Vagina (tissue), 2 donors: ENCODE results near the gene CYTH2.

Experiments used
- POLR2A ChIP-seq, 2 donors: fragments of 450-650 bp; IDR thresholded peaks; one replicate each; pipeline ENCODE4 v1.6.1; 2017; ENCODE audit warnings: antibody characterized with exemption in 2 of 2, mild to moderate bottlenecking in 2 of 2, moderate library complexity in 2 of 2
- POLR2AphosphoS5 ChIP-seq, 2 donors: sonication (generic); formaldehyde crosslinking; IDR thresholded peaks; one replicate each; pipeline ENCODE4 v1.9.0; 2017; ENCODE audit warnings: antibody characterized with exemption in 2 of 2, mild to moderate bottlenecking in 2 of 2, low read depth in 1 of 2; ENCODE audit not compliant: insufficient read depth in 1 of 2
- TF ChIP-seq, protein P1 (sequence below), 3 experiments: fragments of 450-650 bp in 2 of 3; fragments of 200-600 bp in 1 of 3; sonication (generic) in 1 of 3; IDR thresholded peaks; one replicate each; pipeline ENCODE4 v1.5.1; 2017 to 2019; ENCODE audit warnings: antibody characterized with exemption in 3 of 3, mild to moderate bottlenecking in 2 of 3, moderate library complexity in 2 of 3

- TF ChIP-seq, protein P1, sequence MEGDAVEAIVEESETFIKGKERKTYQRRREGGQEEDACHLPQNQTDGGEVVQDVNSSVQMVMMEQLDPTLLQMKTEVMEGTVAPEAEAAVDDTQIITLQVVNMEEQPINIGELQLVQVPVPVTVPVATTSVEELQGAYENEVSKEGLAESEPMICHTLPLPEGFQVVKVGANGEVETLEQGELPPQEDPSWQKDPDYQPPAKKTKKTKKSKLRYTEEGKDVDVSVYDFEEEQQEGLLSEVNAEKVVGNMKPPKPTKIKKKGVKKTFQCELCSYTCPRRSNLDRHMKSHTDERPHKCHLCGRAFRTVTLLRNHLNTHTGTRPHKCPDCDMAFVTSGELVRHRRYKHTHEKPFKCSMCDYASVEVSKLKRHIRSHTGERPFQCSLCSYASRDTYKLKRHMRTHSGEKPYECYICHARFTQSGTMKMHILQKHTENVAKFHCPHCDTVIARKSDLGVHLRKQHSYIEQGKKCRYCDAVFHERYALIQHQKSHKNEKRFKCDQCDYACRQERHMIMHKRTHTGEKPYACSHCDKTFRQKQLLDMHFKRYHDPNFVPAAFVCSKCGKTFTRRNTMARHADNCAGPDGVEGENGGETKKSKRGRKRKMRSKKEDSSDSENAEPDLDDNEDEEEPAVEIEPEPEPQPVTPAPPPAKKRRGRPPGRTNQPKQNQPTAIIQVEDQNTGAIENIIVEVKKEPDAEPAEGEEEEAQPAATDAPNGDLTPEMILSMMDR (IDR thresholded peaks at IDR 0.05) = no peak
- TF ChIP-seq POLR2AphosphoS5 (IDR thresholded peaks at IDR 0.05; ENCODE audit: insufficient read depth in 1 of 2, low read depth in 1 of 2) (no peak), POLR2A (IDR thresholded peaks at IDR 0.05) (no peak)
Observed at GRCh38 chr19:48473161-48473966, 4.2 kb downstream of the CYTH2 start.
